ENCODE measurements around the gene OR6N2.

OR6N2 gene, protein sequence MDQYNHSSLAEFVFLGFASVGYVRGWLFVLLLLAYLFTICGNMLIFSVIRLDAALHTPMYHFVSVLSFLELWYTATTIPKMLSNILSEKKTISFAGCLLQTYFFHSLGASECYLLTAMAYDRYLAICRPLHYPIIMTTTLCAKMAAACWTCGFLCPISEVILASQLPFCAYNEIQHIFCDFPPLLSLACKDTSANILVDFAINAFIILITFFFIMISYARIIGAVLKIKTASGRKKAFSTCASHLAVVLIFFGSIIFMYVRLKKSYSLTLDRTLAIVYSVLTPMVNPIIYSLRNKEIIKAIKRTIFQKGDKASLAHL

DNA sequence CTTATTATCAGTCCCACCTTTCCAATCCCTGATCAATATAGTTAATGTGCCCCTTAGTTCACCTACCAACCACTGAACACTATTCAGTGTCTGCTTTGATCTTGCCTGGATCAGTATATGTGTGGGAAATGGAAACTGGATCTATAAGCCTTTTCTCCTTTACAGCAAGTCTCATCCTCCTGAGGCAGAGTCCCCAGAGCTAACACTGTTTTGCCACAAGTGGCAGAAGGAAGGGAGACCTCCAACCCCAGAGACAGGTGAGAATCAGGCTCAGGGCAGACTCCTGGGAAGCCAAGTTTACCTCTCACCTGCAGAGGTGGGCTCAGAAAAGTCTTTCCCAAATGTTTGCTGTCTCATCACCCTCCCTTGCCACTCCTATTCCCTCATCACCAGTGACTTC lies at the start of gene OR6N2:
Gene OR6N2 (minus strand): TSS at position 101 of the 400 bp plus-strand sequence. CDS start 3,569 bp downstream, outside the sequence.
- no peak for DNase-seq

DNA sequence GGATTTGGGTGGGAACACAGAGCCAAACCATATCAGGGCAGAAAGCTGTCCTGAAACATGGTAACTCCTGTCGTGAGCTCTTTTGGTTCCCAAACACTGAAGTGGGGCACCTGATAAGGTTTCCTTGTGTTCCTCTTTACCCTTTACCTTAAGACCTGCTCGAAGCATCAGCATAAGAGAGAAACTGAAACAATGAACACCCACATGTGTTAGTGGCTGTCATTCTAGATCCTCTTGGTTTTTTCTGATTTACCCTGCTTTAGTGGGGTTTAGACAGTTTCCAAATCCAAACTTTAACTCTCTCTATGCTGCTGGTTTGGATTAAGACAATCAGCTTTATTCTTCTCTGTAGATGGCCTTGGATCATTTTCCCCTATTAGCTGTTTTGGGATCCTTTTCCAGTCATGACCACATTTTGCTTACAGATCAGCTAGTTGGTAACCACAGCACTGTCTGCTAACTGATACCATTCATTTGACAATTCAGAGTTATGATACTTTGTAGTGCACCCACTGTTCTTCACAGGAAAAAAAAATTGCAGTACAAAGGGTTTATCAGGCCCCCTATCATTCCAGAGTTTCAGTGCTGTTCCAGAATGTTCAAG lies 49.2 kb upstream of the OR6N2 start:
- peak; percentile 45 for DNase-seq

DNA sequence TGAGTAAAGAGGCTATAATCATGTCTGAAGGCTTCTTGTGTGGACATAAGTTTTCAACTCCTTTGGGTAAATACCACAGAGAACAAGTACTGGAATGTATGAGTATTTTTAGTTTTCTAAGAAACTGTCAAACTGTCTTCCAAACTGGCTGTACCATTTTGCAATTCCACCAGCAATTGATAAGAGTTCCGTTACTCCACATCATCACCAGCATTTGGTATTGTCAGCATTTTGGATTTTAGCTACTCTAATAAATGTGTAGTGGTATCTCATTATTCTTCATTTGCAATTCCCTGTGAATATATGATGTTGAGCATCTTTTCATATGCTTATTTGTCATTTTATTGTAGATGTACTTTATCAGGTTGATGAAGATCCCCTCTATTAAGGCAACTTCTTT lies 40.7 kb upstream of the OR6N2 start:
- no peak for DNase-seq

DNA sequence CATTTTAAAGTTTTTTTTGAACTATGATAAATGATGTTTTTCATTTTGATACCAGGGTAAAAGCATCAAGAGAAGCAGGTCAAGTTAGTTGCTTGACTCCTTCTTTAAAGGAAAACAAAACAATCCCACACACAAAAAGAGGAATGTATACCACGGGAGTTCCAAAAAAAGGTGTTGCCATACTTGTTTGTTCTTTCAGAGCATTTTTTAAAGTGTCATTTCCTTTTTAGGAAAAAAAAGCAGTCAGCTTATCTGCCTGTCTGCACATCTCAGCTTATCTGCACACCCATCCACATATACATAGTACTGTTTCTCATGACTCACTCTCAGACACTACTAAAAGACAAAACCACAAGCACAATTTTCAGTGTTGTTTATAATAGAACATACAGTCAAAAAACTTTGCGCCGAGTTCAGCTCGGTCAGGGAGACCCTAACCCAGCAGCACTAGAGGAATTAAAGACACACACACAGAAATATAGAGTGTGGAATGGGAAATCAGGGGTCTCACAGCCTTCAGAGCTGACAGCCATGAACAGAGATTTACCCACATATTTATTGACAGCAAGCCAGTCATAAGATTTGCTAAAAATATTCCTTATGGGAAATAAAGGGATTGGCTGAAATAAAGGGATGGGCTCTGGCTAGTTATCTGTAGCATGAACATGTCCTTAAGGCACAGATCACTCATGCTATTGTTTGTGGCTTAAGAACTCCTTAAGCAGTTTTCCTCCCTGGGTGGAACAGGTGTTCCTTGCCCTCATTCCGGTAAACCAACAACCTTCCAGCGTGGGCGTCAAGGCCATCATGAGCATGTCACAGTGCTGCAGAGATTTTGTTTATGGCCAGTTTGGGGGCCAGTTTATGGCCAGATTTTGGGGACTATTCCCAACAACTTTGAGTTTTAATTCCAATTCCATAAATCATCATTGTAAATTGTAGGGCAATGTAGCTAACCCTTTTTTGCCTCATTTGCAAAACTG lies 38.7 kb upstream of the OR6N2 start:
- peak; percentile 94 for DNase-seq

DNA sequence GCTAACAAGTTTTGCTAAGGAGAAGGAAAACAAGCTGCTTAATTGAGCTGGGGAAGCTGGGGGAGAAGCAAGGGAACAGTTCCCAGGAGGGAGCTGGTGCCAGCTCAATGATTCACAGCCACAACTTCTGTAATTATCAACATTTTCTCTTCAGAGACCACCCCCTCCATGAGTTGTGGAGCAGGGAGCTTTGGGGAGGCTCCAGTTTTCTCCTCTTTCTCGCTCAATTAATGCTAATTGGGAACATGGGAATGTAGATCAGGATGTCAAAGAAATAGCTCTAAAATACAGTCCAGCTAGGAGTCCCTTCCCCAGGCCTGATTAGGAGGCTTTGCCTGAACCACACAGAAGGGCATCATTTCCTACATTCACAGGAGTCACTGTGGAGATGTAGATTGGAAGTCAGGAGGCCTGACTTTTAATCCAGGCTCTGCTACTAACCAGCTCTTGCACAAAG lies 38.0 kb upstream of the OR6N2 start:
- DNase-seq: peak; percentile 33

DNA sequence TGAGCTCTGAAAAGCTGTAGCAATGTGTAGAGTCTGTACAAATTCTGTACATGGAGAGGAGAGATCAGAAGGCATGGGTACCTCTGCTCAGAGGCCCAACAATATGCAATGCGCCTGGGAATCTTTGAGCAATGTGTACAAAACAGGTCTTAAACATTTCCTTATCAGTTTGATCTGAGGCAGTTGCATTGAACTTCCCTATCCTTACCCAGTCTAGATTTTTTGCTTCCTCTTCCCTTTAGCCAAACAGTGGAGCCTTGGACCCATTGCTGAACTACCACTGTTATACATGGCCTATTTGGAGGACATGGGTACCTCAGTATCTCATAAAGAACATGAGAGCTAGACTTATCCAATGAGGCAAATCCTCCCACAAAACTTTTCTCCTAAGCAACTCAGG lies 37.6 kb upstream of the OR6N2 start:
- DNase-seq: peak; percentile 66

DNA sequence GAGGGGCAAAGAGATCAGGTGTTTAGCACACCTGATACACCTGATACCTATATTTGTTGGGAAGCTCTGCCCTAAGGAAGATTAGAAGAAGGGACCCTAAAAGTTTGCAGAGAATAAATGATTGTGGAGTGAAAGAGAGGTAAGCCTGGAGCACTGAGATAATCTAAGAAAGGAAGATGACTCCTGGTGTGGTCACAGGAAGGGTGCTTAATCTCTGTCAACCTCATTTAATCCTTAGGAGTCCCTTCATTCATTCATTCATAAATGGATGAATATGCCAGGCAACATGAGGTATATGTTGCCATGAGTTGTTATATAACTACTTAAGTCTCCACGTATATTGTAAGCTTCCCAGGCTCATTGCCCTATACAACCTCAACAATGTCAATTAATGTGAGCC lies 34.0 kb upstream of the OR6N2 start:
- no peak for DNase-seq

DNA sequence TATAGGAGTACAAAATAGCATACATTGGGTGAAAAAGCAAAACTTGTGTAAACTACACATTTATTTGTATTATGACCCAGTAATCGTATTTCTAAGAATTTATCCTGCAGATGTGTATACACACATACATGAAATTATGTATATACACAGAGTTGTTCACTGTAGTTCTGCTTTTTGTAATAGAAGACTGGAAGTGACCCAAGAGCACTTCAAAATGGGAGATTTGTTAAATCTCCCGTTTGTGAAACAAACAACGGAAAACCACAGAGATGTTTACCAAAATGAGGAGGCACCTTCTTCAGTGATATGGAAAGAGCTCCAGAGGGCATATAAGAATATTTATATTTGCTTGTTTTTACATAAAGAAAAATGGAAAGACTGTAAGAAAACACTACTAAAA lies 32.2 kb upstream of the OR6N2 start:
- peak; percentile 60 for DNase-seq

DNA sequence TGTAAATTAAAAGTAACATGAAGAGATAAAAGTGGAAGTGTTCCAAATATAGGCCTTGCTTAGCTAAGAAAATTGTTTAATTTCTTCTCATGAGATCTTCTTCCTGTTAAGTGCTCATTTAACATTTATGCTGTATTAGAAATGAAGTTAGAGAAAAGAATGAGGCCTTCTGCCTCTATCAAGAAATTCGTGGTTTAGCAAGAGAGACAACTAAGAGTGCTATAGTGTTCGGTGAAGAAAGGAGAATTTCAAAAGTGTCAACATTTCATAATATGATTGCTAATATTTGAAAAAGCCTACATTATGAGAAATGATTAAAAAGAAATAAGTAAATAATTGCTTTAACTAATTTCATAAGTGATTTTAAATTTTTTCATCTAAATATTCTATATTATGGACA lies 31.3 kb upstream of the OR6N2 start:
- DNase-seq: no peak

DNA sequence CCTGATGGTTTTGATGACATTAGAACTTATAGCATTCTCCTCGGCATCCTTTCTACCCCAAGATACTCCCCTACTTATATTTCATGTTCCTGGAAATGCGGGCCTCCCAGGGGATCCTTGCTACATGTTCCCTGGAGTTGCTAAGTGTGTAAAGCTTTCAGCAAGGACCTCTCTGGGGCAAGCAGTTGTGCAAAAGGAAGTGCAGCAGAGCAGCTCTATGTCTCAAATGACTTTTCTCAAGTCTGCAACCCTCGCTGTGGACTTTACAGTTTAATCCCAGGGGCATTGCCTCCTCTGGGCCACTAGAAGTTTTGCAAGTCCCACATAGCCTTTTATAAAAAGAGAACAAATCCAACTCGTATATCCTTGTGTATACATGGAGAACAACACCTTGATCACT lies 29.3 kb upstream of the OR6N2 start:
- DNase-seq: no peak

DNA sequence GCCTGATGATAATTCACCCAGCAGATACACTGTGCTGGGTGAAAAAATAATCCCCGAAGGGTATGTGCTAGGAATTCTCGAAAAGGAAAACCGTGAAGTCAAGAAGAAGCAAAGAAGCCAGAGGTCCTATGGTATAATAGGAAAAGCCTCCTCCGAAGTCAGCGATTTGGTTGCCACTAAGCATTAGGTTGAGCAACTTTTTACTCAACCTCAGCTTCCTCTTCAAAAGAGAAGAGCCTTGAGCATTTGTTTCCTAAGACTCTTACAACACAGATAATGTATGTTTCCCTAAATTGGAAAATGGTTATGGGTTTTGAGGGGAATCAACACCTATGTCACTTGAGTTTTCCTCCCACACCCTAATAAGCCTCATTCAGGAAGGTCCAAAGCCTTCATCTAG lies 28.9 kb upstream of the OR6N2 start:
- DNase-seq: peak; percentile 73

DNA sequence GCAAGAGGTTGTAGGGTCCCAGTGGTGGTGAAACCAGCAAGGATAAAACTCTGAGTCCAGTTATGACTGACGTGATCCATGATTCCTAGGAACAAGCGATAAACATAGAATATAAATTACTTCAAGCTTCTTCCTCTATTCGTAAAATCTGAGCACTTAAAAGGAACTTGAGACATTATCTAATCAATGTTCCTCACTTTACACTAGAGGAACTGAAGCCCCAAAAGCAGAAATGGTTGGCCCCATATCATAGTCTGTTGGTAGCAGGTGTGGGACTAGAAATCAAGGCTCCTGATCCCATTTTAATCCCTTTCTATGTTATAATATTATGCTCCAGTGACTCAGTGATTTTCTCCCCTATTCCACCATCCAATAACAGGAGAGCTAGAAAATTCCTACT lies 28.3 kb upstream of the OR6N2 start:
- peak; percentile 64 for DNase-seq

DNA sequence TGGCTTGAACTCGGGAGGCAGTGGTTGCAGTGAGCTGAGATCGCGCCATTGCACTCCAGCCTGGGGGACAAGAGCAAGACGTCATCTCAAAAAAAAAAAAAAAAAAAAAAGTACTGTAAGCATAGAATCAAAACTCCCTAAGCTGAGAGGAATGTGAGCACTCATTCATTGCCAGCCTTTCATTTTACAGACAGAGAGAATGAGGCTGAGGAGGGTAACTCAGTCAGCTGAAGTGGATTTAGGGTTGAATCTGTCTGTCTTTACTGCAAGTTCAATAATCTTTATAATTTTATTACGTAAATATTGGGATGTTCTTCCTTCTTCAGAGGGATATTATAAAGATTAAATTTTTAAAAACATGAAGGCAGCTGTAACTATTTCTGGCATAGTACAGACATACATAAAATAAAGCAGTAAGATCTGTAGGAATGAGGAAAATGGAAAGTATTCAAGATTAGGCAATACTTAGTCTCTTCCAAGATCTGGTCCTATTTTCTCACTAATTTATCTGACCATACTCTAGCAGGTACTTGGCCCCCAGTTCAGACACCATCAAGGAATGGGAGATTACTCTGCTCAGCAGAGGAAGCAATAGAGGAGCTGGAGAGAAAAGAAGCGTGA lies 26.0 kb upstream of the OR6N2 start:
- DNase-seq: no peak

DNA sequence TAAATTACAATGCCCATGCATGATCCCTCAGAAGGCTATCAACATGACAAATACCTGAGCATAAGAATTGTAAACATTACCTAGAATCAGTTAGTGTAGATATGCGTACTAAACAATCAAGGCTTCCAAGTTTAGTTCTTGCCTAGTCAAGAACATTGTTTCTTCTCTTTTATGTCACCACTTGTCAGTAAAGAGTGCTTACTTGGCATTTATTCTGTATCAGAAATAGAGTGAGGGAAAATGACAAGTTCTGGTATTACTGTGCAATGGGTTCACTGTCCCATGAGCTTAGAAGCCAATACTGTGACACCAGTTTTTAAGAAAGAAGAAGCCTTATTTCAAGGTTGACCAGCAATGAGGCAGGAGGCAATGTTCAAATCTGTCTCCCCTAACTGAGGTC lies 22.7 kb upstream of the OR6N2 start:
- no peak for DNase-seq

DNA sequence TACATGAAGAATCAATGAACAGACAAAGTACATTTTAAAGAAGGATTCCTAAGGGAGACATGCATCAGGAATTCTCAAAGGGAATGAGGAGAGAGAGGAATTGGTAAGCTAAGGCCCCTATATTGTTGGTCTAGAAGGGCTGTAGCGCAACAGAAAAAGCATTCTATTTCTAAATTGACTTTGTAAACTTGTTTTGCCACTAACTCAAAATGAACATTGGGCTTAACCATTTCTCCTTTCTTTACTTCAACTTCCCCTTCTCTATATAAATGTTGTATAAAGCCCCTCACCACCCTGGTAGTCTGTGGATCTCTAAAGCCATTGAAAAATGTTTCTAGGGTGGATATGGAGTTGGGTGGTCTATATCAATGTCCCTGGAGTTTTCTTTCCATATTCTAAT lies 20.4 kb upstream of the OR6N2 start:
- DNase-seq: peak; percentile 31

DNA sequence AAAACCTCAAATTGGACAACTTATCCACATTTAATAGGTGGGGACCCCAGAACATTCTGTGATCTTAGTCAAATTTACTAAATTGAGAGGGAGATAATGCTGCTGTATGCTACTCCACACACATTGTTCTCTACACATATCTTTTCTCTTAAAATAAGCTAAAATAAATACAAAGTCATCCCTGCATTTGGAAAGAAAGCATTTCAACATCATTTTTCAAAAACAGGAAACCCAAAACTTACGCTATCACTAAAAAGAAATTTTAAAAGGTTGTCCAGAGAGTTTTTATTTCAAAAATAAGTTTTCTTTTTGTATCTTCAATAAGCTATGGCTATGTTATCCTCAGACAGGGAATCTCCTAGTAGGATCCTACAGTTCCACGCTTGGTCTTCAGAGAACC lies 19.5 kb upstream of the OR6N2 start:
- no peak for DNase-seq

DNA sequence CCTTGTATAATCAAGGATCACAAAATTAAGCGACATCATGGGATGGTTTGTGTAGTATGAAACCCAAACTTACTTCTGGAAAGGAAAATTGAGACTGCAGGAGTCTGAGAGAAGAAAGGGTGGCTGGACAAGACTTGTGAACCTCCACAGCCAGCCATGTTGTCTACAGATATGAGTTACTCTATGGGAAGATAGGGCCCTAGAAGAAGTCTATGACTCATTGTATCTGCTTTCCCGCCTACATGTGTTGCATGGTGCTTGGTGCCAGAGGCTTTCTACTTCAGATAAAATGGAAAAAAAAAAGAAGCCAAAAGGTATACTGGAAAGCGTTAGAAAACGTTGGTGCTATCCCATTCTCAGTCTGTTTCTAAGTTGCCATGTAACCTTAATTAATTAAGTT lies 18.7 kb upstream of the OR6N2 start:
- DNase-seq: peak; percentile 41

DNA sequence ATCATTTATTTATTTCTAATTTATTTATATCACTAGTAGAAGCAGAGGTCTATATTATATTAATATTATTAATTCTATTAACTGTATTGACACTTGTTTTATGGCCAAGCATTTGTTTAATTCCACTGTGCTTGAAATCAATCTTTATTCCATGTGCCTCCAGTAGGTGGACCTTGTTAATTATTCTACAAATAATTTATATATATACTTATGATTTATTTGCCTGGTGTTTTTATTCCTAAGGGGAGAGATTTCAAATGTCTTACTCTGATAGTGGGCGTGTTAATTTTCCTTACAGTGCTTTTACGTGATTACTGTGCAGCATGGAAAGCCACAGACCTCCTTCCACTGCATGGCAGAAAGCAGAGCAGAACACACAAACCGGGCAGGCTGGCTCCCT lies 17.5 kb upstream of the OR6N2 start:
- DNase-seq: peak; percentile 40

DNA sequence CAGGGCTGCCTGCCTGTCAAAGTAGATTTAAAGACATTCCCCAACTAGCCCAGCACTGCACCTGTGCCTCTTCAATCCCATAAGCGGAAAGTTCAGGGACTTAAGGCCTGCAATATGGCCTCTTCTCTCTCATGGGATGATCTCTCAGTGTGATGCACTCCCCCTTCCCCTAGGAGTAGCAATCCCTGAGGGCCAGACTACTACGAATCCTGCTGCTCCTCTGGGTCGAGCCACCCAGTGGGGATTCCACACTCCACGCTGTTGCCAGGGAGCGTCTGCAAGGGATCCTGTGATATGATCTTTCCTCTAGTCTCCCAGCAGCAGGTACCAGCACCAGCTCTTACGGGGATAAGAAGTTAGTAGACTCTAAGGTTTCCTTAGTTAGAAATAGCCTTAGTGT lies 13.2 kb upstream of the OR6N2 start:
- no peak for DNase-seq

DNA sequence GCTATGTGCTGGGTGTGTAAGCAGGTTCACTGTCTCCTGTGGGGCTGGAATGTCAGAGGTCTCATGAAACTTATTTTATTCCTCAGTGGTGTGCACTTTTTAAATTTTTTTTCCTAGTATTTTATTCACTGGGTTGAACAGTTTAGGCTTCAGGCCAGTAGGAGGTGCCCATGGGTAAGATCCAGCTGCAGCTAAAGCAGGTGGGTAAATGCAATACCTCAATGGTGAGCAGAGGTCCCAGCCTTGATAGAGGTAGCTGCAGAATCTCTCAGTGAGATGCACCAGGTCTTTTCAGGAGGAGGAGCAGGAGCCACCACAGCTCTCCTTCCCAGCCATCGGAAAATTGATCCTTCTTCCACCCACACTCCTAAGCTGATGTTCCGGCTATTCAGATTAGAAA lies 12.6 kb upstream of the OR6N2 start:
- DNase-seq: no peak

DNA sequence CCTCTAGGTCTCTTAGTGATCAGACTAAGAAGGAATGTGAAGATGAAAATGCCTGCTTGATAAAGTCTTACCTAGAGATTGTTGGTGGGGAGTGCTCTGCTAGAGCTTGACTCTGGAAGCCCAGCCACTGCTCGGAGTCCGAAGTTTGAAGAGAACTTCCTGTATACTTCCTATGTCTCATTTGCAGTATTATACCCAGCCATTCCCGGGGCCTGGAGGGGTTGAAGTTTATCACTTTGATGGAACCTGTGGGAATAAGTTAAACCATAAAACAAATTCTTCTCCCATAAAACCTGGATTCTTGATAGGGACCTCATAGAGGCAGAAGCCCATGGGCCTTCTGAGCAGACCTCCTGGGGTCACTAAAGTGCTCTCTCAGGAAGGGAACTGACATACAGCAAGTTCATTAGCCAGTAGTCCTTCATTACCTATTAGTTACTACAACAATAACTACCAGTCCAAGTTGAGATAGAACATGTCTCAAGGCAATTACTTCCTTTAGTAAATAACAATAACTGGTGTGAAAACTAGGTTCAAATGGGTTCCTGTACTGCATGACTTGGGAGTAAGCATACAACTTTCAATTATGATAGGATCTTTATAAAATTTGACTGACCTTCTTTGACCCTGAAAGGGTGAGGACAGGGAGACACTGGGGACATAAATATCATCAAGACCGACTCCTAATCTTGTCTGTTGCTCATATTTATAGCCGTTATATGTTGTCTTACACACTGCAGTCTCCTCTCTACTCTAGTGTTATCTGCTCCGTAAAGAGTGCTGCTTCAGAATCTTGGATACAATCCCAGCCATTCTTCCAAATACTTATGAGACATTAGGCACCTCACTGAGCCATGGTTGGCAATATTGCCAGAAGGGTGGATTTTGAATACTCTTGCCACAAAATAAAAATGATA lies 8.8 kb downstream of the OR6N2 start, which contains the start of gene OR6N1:
Gene OR6N1 (minus strand): TSS at position 246 of the 917 bp plus-strand sequence. CDS start 5,513 bp downstream, outside the sequence.
- DNase-seq: no peak

DNA sequence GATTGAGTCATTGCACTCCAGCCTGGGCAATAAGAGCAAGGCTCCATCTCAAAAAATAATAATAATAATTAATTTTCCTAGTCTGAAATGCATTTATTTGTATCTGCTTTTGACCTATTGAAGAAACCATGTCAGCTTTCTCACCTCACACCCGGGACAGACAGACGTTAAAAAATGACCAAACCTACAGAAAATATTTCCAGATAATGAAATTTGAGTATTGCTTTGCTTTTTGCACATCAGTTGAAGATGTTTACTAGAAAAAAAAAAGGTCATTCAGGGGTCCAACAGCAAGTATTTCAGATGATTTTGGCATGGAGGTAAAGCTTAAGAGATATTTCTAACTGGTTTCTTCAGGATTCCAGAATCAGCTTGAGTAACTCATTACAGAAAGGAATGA lies 26.6 kb downstream of the OR6N2 start, which contains the start of gene OR6K6:
Gene OR6K6 (plus strand): TSS at position 301 of the 400 bp plus-strand sequence. CDS start 168 bp downstream, outside the sequence.
- DNase-seq: no peak

Measured in hematopoietic multipotent progenitor cell treated with erythropoietin and hydrocortisone succinate and interleukin-3 and kit ligand, for 4 days (in vitro differentiated cells).